Measurements from ENCODE around the gene ANKRD24.

DNA sequence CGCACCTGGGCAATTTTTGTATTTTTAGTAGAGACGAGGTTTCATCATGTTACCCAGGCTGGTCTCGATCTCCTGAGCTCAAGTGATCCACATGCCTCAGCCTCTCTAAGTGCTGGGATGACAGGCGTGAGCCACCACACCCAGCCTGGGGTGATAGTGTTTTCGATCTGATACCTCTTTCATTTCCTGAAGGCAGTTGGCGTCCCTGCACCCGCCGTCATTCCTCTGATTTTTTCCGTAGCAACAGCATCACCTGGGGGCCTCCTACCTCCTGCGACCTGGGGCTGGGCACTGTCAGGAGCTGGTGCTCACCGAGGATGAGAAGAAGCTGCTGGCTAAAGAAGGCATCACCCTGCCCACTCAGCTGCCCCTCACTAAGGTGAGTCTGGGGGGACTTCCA lies 18.2 kb upstream of the ANKRD24 start:
- TF ChIP-seq, protein P1, sequence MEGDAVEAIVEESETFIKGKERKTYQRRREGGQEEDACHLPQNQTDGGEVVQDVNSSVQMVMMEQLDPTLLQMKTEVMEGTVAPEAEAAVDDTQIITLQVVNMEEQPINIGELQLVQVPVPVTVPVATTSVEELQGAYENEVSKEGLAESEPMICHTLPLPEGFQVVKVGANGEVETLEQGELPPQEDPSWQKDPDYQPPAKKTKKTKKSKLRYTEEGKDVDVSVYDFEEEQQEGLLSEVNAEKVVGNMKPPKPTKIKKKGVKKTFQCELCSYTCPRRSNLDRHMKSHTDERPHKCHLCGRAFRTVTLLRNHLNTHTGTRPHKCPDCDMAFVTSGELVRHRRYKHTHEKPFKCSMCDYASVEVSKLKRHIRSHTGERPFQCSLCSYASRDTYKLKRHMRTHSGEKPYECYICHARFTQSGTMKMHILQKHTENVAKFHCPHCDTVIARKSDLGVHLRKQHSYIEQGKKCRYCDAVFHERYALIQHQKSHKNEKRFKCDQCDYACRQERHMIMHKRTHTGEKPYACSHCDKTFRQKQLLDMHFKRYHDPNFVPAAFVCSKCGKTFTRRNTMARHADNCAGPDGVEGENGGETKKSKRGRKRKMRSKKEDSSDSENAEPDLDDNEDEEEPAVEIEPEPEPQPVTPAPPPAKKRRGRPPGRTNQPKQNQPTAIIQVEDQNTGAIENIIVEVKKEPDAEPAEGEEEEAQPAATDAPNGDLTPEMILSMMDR (IDR thresholded peaks at IDR 0.05; ENCODE audit: insufficient read depth, low read length, poor library complexity, severe bottlenecking), result no peak
- no peak for TF ChIP-seq EZH2phosphoT487 (conservative IDR thresholded peaks at IDR 0.05; ENCODE audit: low read length)
